NCI-H187 treated with DMSO at 0.1 percent for 48 hours (cell line): ENCODE measurements around the gene SLCO2A1.
"Not testable (repeated sequence)": the region's sequence is repeated elsewhere in the genome, so short reads cannot be mapped to it uniquely, and the experiment has no call there.

Source experiments
- DNase-seq: peaks from one replicate; lab custom pipeline; 2025; lab: John Stamatoyannopoulos, UW

The SLCO2A1 gene

DNA sequence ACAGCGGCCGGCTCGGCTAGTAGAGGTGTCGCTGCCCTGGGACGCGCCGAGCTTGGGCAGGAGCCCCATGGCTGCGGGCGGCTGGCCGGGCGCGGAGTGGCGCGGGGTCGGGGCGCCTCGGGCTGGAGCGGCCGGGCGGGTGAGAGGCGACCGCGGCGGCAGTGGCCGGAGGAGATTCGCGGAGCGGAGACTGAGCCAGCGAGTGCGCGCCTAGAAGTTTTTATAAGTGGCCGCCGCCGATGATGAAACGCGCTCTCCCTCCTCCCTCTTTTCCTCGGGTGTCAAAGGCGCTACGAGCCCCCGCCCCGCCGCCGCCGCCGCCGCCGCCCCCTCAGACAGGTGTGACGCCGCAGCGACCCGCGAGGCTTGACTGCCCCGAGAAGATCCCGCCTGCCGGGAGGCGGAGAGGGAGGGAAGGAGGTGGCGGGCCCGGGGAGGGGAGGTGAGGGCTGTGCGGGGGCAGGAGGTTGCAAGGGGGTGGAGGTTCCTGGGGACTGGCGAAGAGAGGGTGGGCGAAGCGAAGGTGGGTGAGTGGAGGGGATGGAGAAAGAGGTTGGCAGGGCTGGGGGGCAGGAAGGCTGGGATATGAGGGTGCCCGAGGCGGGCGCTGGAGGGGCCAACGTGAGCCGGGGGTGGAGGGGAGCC lies at the start of gene SLCO2A1:
Gene SLCO2A1 (minus strand): TSS at position 192 of the 645 bp plus-strand sequence. CDS start 123 bp downstream, at position 69.
- DNase-seq, result no peak

DNA sequence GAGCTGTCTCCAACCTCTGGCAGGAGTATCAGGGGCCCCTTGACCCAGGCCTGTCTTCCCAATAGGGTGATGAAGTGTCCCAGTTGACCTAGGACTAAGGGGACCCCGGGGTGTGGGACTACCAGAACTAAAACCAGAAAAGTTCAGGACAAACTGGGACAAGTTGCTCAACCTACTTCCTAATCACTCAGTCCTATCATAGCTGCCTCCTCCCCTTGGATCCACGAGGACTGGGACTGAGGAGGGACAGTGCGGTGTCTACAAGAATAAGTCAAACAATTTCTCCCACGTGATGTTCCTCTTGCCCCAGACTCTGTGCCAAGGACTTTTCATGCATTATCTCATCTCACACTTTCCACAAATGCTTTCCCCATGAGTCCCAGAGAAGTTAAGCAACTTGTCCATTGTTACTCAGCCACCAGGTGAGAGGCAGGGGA lies 49.4 kb upstream of the SLCO2A1 start:
- no peak for DNase-seq

DNA sequence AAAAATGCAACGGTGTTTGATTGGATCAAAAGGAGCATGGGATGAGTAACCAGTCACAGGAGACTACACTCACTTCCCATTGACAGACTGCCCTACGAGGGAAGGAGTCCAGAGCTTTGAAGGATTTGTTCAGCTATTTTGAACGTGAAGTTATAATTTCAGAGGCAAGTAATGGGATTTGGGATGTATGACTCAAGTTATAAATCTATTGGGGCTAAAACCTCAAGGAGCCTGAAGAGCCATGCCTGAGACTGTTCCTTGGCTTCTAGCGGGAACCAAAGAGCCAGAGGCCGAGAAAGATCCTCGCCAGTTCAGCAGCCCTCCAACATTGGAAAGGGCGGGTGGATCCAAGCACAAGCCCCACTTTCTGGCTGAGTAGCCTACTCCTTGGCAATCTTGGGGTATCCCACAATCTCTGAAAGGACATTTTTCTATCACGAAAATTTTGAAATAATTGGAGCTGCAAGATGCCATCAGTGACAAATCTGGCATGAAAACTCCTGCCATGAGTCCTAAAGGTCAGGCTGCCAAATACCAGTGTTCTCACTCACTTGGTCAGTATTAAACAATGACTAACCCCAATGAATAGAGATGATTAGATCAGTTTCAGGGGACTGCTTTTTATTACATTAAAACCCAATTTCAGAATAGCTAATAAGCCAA lies 48.6 kb upstream of the SLCO2A1 start:
- no peak for DNase-seq

DNA sequence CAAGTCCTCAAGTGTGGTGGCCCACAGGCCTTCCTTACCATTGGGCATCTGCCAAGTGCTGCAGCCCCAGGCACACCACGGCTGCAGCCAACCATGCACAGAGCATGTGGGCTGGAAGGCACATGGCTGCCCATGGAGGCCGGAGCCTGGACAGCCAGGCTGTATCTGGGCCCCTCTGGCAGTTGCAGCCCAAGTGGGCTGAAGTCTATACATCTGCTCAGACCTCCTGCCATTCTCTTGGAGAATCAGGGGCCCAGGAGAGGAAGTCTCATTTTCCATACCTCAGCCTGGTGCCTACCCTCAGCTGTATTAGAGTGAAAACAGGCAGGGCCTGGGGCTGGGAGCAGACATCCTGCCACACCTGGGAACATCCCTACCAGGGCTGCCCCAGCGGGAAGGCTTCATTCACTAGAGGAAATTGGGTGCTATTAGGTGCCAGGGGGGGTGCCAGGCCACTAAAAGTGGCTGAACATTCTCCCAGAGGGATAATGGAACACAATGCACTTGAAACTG lies 48.0 kb upstream of the SLCO2A1 start:
- no peak for DNase-seq

DNA sequence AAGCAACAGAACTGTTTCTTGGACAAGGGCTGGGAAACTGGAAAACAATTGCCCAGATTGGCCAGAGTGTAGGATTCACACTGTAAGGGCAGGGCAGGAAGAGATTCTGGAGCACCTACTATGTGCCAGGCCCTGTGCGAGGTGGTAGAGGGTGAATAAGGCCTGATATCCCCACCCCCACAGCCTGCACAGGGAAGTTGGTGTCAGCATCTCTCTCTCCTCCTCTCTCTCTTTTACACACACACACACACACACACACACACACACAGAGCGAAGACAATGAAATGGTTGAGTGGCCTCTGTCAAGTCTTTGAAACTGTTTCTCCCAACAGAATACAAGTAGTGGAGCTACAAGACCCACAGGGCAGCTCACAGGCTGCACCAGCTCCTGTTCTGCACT lies 47.1 kb upstream of the SLCO2A1 start:
- no peak for DNase-seq

DNA sequence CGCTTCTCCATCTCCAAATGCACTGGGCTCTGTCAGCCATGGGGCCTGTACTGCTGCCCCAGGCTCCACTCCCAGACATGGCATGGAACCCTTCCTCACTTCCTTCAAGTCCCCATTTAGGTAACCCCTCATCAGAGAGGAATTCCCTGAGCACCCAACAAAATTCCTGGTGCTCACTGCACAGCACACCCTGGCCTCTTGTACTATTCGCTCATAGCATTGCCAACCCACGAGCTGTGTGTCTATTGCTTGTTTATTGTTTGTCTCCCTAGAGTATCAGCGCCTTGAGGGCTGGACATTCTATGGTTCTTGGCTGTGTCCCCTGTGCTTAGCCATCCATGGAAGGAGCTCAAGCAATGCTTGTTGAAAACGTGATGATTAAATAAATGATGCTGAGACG lies 46.1 kb upstream of the SLCO2A1 start:
- no peak for DNase-seq

DNA sequence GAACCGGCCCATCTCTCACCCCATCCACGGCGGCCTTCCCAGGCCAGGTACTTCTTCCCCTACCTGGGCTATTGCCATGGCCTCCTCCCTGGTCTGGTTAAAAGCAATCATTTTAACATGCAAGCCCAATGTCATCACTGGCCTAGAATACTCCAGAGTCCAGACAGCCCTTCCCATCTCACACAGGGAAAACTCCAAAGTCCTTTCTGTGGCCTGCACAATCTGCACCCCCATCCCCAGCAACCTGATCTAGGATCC lies 45.8 kb upstream of the SLCO2A1 start:
- DNase-seq, result no peak

DNA sequence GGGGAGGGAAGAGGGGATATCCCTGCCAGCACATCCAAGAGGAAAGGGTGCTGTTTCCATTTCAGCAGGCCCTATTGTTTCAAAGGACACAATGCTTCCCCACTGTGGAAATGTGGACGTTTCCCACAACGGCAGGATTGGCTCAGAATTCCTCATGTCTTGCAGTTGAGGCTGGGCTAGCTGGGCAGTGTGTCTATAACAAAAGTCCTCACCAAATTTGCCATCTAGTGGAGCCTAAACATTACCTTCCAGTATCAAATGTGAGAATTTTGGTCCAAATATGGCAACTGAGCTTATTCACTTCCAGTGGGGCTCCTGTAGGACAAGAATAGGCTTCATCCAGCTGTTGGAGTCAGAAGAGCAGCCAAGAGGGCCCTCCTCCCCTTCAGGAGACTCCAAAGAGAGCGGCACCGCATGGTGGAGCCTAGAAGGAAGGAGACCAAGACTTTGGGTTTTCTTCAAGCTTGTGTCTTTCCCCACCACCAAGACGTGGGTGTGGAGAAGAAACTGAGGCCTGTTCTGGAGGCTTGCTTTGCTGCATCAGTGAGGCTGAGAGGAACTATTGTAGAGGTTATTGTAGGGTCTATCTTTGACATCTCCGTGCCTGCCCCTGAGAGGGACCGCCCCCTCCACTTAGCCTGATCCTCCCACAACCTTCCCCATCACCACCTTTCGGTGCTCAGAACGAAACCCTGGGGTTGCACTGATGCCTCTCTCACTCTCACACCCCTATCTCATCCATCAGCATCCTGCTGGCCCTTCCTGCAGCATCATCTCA lies 45.3 kb upstream of the SLCO2A1 start:
- DNase-seq, result no peak

DNA sequence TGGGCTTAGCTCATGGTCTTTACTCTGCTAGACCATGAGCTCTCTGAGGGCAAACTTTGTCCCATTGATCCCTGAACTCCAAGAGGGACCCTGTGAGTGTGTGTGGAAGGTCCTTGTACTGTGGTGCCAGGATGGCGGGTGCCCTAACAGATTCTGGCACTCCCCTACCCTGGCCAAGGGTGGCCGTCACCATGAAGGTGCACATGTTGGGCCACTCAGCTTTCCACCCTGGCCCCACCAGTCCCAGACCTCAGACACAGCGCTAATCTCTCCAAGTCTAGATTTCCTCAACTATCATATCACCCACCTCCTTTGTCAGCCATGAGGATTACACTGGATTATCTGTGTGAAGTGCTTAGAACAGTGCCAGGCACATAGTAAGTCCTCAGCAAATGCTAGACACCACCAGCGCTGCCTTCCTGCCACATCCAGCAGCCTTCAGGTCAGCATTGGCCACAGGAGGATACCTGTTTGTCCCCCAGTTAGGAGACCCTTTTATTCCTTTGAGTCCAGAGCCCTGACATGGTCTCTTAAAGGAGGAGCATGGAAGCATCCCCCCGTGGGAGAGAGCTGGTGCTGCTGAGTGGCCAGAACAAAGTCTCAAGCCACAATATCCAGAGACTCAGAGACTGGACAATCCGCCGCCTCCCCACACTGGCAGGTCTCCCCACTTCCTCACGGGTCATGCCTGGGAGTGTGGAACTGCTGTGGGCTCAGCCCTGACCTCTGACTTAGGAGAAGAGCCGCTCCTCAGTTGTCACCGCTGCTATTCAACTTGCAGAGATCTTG lies 44.5 kb upstream of the SLCO2A1 start:
- DNase-seq, result no peak

DNA sequence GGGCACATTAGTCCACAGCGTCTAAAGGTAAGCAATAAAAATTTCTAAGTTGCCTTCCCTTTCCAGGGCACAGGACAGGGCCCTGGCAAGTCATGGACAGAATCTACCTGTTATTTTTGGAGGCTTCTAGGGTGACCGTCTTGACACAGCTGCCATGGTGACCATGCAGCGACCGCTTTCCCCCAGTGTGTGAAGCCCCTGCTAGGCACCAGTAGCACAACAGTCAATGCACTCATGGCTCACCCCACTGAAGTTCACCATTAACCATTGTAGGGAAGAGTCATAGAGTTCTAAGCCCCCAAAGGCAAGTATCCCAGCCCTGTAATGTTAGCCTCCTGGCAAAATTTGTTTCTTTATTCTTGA lies 43.8 kb upstream of the SLCO2A1 start:
- DNase-seq, result no peak

DNA sequence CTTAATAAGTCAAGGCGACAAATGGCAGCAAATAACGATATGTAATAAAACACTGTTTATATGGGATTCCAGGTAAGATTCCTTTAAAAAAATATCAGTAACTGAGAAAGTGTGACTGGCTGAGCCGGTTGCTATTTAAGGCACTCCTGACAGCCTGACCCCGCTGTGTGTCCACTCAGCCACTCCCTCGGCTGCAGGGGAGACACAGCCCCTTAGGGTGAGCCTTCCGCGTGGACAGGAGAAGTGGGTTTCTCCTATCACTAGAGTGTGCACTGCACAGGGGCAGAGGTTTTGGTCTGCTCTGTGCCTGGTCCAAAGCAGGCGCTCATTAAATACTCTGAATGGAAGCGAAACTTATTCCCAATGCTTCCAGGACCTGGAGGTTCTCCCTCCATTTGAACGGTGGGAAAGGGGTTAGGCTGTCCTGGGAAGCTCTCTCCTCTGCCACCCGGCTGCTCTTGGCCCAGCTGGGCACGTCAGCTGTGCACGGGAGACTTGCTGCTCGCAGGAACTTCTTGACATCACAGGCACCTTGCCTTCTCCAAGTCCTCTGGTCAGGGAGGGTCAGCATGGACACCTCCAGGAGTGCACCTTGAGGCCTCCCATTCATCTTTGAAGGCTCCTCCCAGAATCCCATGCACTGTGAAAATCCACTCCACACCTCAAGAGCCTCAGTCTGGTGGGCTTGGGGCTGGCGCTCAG lies 43.3 kb upstream of the SLCO2A1 start:
- no peak for DNase-seq

DNA sequence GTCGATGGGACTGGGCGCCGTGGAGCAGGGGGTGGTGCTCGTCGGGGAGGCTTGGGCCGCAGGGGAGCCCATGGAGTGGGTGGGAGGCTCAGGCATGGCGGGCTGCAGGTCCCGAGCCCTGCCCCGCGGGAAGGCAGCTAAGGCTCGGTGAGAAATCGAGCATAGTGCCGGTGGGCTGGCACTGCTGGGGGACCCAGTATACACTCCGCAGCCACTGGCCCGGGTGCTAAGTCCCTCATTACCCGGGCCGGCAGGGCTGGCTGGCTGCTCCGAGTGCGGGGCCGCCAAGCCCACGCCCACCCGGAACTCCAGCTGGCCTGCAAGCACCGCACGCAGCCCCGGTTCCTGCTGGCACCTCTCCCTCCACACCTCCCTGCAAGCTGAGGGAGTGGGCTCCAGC lies 40.6 kb upstream of the SLCO2A1 start:
- DNase-seq, result not testable (repeated sequence)

DNA sequence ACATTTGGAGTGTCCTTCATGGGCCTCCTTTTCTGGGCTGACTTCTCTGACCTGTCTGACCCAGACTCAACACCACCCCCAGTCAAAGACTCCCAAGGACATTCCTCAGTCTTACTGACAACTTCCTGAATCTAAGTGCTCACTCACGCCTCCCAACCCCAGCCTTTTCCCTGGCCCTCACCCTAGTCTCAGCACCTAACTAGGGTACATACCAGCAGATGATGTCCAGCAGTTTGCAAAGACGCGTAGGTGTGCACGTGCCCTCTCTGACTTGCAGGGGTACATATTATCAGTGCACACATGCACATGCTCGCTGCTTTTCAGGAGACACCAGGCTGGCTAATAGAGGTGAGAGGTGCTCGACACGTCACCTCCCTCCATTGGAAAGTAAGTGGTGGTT lies 38.7 kb upstream of the SLCO2A1 start:
- DNase-seq, result no peak

DNA sequence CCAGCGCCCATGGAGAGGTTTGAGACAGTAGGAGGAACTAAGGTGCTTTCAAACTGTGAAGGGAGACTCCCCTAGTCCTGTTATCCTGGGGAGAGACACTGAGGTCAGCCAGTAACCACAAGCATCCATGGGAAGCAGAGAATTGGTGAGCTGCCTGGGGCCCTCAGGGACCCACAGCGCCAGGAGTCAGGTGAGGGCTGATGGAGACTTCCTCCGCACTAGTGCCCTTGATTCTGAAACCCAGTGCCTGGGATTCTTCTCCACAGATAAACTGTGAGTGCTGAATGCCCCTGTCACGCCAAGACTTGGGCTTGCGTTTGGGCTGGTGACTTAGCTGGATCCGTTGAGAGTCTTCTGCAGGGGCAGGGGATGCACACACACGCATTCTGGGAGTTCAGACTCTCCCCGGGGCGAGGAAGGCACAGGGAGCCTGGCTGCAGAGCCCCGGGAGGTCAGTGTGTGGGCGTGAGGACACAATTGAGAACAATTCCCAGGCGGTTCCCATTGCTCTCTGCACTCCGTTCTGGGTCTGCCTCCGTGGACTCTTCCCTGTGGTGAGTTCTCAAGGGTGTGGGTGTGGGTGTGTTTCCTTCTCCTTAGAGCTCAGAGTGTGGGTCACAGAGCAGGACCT lies 37.9 kb upstream of the SLCO2A1 start:
- no peak for DNase-seq

DNA sequence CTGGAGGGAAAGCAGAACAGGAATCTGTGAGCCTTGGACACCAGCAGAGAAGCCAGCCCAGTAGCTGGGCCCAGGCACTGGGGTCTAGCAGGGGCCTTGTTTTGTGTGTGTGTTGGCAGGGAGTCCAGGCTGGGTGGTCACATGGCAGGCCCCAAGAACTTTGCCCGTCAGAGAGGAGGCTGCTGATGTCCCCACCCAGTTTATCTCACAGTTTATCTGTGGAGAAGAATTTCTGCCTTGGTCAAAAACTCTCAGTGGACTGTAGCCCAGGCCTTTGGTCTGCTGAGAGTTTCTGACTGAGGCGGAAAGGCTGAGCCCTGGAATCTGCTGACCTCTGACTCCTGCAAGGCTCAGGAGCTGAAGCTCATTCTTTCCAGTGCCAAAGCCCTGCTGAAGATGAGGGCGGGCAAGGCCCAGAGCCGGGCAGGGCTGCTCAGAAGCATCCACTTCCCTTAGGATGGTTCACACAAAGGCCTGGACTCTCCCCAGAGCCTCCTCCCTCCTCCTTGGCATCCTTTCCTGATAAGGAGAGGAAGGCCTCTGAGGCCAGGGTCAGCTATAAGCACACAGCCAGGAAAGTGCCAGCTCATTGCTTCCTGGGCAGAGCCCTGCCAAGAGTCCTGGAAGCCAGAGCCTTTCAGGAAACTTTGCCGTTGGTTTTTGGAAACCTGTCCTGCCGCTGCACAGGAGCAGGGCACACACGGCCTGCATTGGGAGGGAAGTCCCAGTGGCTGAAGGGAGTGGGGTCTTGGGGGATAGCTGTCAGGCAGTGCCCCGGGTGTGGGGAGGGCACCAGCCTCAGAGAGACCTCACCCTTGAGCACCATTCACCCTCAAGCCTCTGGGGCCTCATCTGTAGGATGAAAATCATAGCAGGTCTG lies 37.2 kb upstream of the SLCO2A1 start:
- no peak for DNase-seq

DNA sequence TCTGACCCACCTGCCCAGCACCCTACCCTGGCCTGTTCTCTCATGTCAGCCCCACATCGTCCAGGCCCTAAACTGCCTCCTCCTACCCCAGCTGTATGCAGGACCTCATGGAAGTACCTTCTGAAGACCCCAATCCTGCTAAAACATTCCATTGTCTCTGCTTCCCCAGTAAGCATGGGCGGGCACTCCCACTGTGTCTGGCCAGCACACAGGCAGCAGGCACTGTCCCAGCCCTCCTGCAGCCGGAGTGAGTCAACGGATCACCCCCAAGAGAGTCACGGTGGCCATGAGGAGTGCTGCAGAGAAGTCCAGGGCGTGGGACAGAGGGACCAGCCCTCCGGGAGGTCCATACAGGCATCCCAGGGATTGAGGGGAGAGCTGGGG lies 36.4 kb upstream of the SLCO2A1 start:
- no peak for DNase-seq

DNA sequence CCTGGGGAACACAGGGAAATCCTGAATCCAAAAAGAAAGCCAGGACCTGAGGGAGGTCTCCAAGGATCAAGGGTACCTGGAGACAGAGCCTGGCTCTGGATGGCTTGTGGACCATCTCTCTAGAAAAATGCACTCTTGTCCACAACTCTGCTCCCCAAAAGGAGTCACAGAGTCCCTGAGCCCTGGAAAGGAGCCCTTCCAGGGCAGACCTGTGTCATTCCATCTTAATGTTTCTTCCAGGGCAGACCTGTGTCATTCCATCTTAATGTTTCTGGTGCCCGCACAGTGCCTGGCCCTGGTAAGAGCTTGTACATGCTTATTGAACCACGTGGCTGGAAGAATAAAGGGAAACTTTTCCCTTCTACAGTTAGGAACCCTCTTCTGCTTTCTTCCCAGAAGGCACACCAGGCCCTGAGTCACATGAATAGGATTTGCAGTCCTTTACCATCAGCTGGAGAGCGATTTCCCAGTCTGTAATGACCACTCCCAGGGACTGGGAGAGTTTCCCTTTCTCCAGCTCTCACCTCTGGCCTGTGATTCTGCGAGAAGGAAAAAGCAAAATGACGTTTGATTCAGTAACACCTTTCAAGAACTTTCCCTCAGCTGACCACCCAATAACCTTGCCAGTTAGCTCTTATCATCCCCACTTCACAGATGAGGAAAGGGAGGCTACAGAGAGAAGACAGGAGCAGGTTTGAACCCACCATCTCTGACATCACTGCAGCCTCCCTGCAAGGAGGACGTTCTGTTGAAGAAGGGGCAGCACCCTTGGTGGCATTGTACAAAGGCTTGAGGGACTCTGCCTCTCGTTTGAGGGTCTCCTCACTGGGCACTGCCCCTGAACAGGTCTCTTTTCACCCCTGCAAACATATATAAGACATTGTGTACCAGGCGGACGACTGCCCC lies 35.8 kb upstream of the SLCO2A1 start:
- no peak for DNase-seq

DNA sequence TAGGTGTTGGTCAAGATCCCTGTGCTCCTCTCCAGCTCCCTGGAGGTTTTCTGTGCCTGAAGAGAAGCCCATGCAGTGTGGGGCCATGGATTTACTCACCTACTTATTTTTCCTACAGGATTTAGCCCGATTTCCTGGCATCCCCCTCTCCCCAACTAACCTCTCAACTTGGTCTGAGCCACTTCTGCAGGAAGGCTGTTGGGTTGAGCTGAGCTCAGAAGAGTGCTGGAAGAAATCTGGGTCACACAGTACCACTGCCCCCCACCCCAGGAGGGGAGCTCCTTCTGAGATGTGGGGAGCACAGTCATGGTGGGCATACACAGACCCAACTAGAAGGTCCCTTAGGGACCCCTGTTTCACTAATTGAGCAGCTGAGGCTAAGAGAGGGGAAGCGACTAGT lies 34.4 kb upstream of the SLCO2A1 start:
- no peak for DNase-seq

DNA sequence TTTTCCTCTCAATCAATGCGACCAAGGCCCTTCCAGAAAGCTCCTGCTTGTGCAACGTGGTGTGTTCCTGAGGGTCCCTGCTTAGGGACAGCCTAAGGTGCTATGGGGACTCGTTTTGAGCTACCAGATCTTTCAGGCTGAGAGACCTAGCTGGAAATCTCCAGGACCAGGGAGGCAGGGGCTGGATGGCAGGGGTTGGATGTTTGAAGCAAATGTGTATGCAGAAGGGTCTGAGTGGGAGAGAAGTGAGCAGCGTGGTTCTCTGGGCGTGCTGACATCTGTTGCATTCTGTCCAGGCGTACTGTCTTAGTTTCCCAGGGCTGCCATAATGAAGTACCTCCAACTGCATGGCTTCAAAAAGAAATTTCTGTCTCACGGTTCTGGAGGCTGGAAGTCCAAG lies 31.7 kb upstream of the SLCO2A1 start:
- DNase-seq, result no peak
